GM19351 (cell line): ENCODE measurements around the gene LYSMD4.
A peak's percentile ranks its signal among the peaks of the same experiment; 100 is the strongest.
"Not testable (repeated sequence)": the region's sequence is repeated elsewhere in the genome, so short reads cannot be mapped to it uniquely, and the experiment has no call there.

Experiments
- ATAC-seq: cut with Tn5 transposase; IDR thresholded peaks from one replicate; pipeline ENCODE4 v1.9.1; 2021; ENCODE audit warnings: mild to moderate bottlenecking, moderate library complexity; ENCODE audit not compliant: unreplicated experiment

Gene LYSMD4

GRCh38 chr15:99733268-99734039 is at the start of gene LYSMD4:
Gene LYSMD4, minus strand, starts transcription at chr15:99733437. Its CDS starts 1,438 bp downstream, at chr15:99731999.
- peak; percentile 99 for ATAC-seq

GRCh38 chr15:99782029-99782428 is 48.8 kb upstream of the LYSMD4 start:
- not testable (repeated sequence) for ATAC-seq

GRCh38 chr15:99777144-99777543 is 43.9 kb upstream of the LYSMD4 start:
- ATAC-seq, result no peak

GRCh38 chr15:99764522-99764921 is 31.3 kb upstream of the LYSMD4 start:
- no peak for ATAC-seq

GRCh38 chr15:99763827-99764226 is 30.6 kb upstream of the LYSMD4 start:
- ATAC-seq, result peak; percentile 73

- ATAC-seq, result no peak
Observed at GRCh38 chr15:99762288-99762687, 29.1 kb upstream of the LYSMD4 start.

- peak; percentile 97 for ATAC-seq
Observed at GRCh38 chr15:99755692-99756409, 22.6 kb upstream of the LYSMD4 start.

GRCh38 chr15:99753066-99753465 is 19.8 kb upstream of the LYSMD4 start:
- no peak for ATAC-seq

GRCh38 chr15:99752556-99752955 is 19.3 kb upstream of the LYSMD4 start:
- no peak for ATAC-seq

- ATAC-seq, result not testable (repeated sequence)
Observed at GRCh38 chr15:99750326-99750725, 17.1 kb upstream of the LYSMD4 start.

GRCh38 chr15:99749386-99749785 is 16.1 kb upstream of the LYSMD4 start:
- ATAC-seq, result no peak

GRCh38 chr15:99745370-99746086 is 12.3 kb upstream of the LYSMD4 start:
- no peak for ATAC-seq

- ATAC-seq, result no peak
Observed at GRCh38 chr15:99744142-99744541, 10.9 kb upstream of the LYSMD4 start.

GRCh38 chr15:99741835-99742234 is 8.6 kb upstream of the LYSMD4 start:
- no peak for ATAC-seq

GRCh38 chr15:99738021-99738847 is 5.0 kb upstream of the LYSMD4 start:
- ATAC-seq, result no peak

- ATAC-seq, result no peak
Observed at GRCh38 chr15:99736702-99737101, 3.5 kb upstream of the LYSMD4 start.

GRCh38 chr15:99735868-99736267 is 2.6 kb upstream of the LYSMD4 start:
- ATAC-seq, result no peak

- no peak for ATAC-seq
Observed at GRCh38 chr15:99734575-99734974, 1.3 kb upstream of the LYSMD4 start.

GRCh38 chr15:99734040-99734291 is 729 bp upstream of the LYSMD4 start:
- not testable (repeated sequence) for ATAC-seq

GRCh38 chr15:99732751-99733267 is 428 bp downstream of the LYSMD4 start:
- ATAC-seq, result peak; percentile 25
